ENCODE results near the gene TAF1C. TPM values are rescaled to one million over a fixed set of nuclear protein-coding genes. Genes with fewer than 3 reads are reported as not detected.

TAF1C gene
- total and polyA plus RNA-seq, 2 of the 8 experiments (the other 6 are each of a cell fraction or from before 2014, with no cell fraction given) = 44.6 to 63.8 TPM

GRCh38 chr16:84155226-84155625, 31.6 kb downstream of the TAF1C start:
- no peak overlapping the region for H3K9ac ChIP-seq (replicated peaks in 1 of 4; ENCODE audit: extremely low read depth in 1 of 4, low read depth in 3 of 4, low read length in 3 of 4)
- H3K36me3 ChIP-seq (ENCODE audit: control insufficient read depth in 2 of 4, insufficient read depth in 4 of 4, low read length in 3 of 4) = no peaks in the 10 kb centered on the region
- no peak overlapping the region for H2AFZ ChIP-seq (ENCODE audit: low read length)
- H3K4me2 ChIP-seq (ENCODE audit: insufficient read depth in 1 of 2, low read depth in 2 of 2, low read length in 2 of 2) = no peak overlapping the region
- no peaks in the 10 kb centered on the region for H3K79me2 ChIP-seq (ENCODE audit: control insufficient read depth in 1 of 2, insufficient read depth in 2 of 2, low read length in 2 of 2)
- H3K56ac ChIP-seq (replicated peaks; ENCODE audit: insufficient read length, low read depth, low read length) = no peak overlapping the region
- FAIRE-seq = no peak
- no peak overlapping the region for H2BK5ac ChIP-seq (ENCODE audit: low read depth, low read length)
- H3K27ac ChIP-seq (ENCODE audit: low read depth, low read length) = no peak overlapping the region
- no peak overlapping the region for H3K4ac ChIP-seq (replicated peaks; ENCODE audit: insufficient read length, low read depth, low read length)
- H4K91ac ChIP-seq (replicated peaks; ENCODE audit: insufficient read length, low read length) = no peak overlapping the region
- POLR2A ChIA-PET (ENCODE audit: partially characterized antibody) = no interaction called here
- H3K27me3 ChIP-seq (replicated peaks in 1 of 4; ENCODE audit: control insufficient read depth in 3 of 4, extremely low read depth in 1 of 4, insufficient read depth in 3 of 4, low read length in 3 of 4) = no peaks in the 10 kb centered on the region
- H3K18ac ChIP-seq (ENCODE audit: extremely low read depth, low read length) = no peak overlapping the region
- CTCF ChIA-PET (ENCODE audit: partially characterized antibody) = interaction anchor here (1.4 to 5.0 kb wide), 3 partner anchors 11 to 172 kb away, joined by 3 to 32 read pairs (median 5); partner anchors contain the start of genes DNAAF1 and HSDL1
- H3K9me3 ChIP-seq (ENCODE audit: insufficient read depth in 2 of 2, low read depth in 1 of 2, low read length in 1 of 2) = no peaks in the 10 kb centered on the region
- no peaks in the 10 kb centered on the region for H3K79me1 ChIP-seq (ENCODE audit: low read depth, low read length)
- no peak overlapping the region for H3K14ac ChIP-seq (ENCODE audit: insufficient read length)
- no peak overlapping the region for H3K4me3 ChIP-seq (ENCODE audit: extremely low read depth in 1 of 4, insufficient read depth in 2 of 4, low read depth in 3 of 4, low read length in 4 of 4)
- no peaks in the 10 kb centered on the region for H3K4me1 ChIP-seq (replicated peaks in 1 of 4; ENCODE audit: control insufficient read depth in 3 of 4, insufficient read depth in 4 of 4, low read length in 3 of 4)
- no peak overlapping the region for H4K5ac ChIP-seq (ENCODE audit: insufficient read length, low read depth, low read length)
- H3K23ac ChIP-seq (ENCODE audit: insufficient read length) = no peak overlapping the region
- H2AK5ac ChIP-seq (ENCODE audit: low read depth, low read length) = no peak overlapping the region
- H3K23me2 ChIP-seq (ENCODE audit: low read depth, low read length) = no peaks in the 10 kb centered on the region
- H2BK12ac ChIP-seq (ENCODE audit: low read depth, low read length) = no peak overlapping the region
- no peaks in the 10 kb centered on the region for H4K20me1 ChIP-seq (replicated peaks in 1 of 2; ENCODE audit: control insufficient read depth in 1 of 2, insufficient read depth in 2 of 2, low read length in 2 of 2)
- DNase-seq (ENCODE audit: low read depth in 1 of 2, low spot score in 2 of 2) = no peak
- no peak overlapping the region for H4K8ac ChIP-seq (ENCODE audit: extremely low read depth, insufficient read depth, low read length)
- WGBS, 2 experiments (ENCODE audit: extremely low coverage in 1 of 2, insufficient coverage in 1 of 2, insufficient read length in 1 of 2, insufficient replicate concordance in 2 of 2, low coverage in 1 of 2, low lambda C conversion rate in 2 of 2, missing lambda C conversion rate in 1 of 2) = 97% methylated on average over 4 of the region's 4 CpGs; no CpG with 5 or more reads in 1 of the 2 experiments
- H2BK120ac ChIP-seq (replicated peaks; ENCODE audit: low read depth, low read length) = no peak overlapping the region
- no peak overlapping the region for H2BK20ac ChIP-seq (ENCODE audit: low read length)
- no peak overlapping the region for H2BK15ac ChIP-seq (ENCODE audit: low read length)
- TF ChIP-seq SP4 (IDR thresholded peaks at IDR 0.05; ENCODE audit: low read length) = no peak
- TF ChIP-seq CBX5 (IDR thresholded peaks at IDR 0.05; ENCODE audit: low read depth, low read length) = no peak
- TF ChIP-seq JUND (IDR thresholded peaks at IDR 0.05; ENCODE audit: low read length) = no peak
- TF ChIP-seq NANOG (IDR thresholded peaks at IDR 0.05; ENCODE audit: insufficient read depth, low read depth, low read length, poor library complexity, severe bottlenecking) = no peak
